Endothelial cell of umbilical vein (primary cell): ENCODE data around the gene GLI3. TPM values are rescaled to one million over a fixed set of nuclear protein-coding genes. Genes with fewer than 3 reads are reported as not detected.

Source experiments
- BruUV-seq: library from RNA; stranded (reverse); fragments of 400-500 nt; replicated peaks from 2 replicates; lab custom pipeline; 2021; lab: Mats Ljungman, UMichigan
- CTCF ChIA-PET: fragments of 300-600, 350-600 bp; sonication (Branson Sonifier 250); formaldehyde crosslinking; loops from one replicate; lab custom pipeline; 2021; ENCODE audit warnings: antibody characterized with exemption, inconsistent platforms; lab: Charles Lee
- POLR2A ChIA-PET: fragments of 300-600, 350-600 bp; sonication (Branson Sonifier 250); formaldehyde crosslinking; loops from one replicate; lab custom pipeline; 2021; ENCODE audit warnings: antibody characterized with exemption, inconsistent platforms; lab: Charles Lee
- DNase-seq: peaks from one replicate; pipeline ENCODE4 v3.0.0-alpha.2; 2011; ENCODE audit warnings: low read depth, low spot score
- FAIRE-seq: peaks from 2 replicates; lab custom pipeline; 2011; peaks lifted over from hg19 to GRCh38; lab: Jason Lieb, UNC
- H2AFZ ChIP-seq: 2 replicates; pipeline ENCODE4 v1.6.0; 2012; ENCODE audit warnings: low read depth, low read length, control low read depth, inconsistent platforms
- H3K27ac ChIP-seq: 2 replicates; pipeline ENCODE4 v1.5.1; 2011; ENCODE audit warnings: low read depth, mild to moderate bottlenecking, control low read depth, low read length, moderate library complexity; ENCODE audit not compliant: insufficient read depth
- H3K27me3 ChIP-seq, 2 experiments: 2 replicates each; pipeline versions ENCODE4 v1.6.0 to v1.6.1; 2011; ENCODE audit warnings: low read length in 2 of 2, mixed read lengths in 1 of 2; ENCODE audit not compliant: control insufficient read depth in 2 of 2, insufficient read depth in 2 of 2
- H3K36me3 ChIP-seq, 2 experiments: 2 replicates in 1 of 2; 3 replicates in 1 of 2; pipeline ENCODE4 v1.5.1; 2011; ENCODE audit warnings: low read length in 2 of 2, mild to moderate bottlenecking in 1 of 2, moderate library complexity in 1 of 2; ENCODE audit not compliant: control insufficient read depth in 2 of 2, insufficient read depth in 2 of 2; ENCODE audit errors: extremely low read depth in 1 of 2
- H3K4me1 ChIP-seq: 3 replicates; pipeline ENCODE4 v1.5.1; 2011; ENCODE audit warnings: mild to moderate bottlenecking, low read length; ENCODE audit not compliant: control insufficient read depth, insufficient read depth; ENCODE audit errors: extremely low read depth
- H3K4me2 ChIP-seq: 2 replicates; pipeline ENCODE4 v1.6.1; 2011; ENCODE audit warnings: low read length, control low read depth, mixed read lengths; ENCODE audit not compliant: insufficient read depth
- H3K4me3 ChIP-seq, 3 experiments: fragments of 200-600 bp in 1 of 3; sonication (generic), shearing (Covaris generic) in 1 of 3; replicated peaks in 1 of 3; 2 replicates each; pipeline ENCODE4 v1.5.1; 2011 to 2016; ENCODE audit warnings: control low read depth in 3 of 3, low read length in 3 of 3, mild to moderate bottlenecking in 2 of 3, inconsistent platforms in 1 of 3, low read depth in 1 of 3, moderate library complexity in 1 of 3; ENCODE audit not compliant: insufficient read depth in 1 of 3
- H3K79me2 ChIP-seq: 2 replicates; pipeline ENCODE4 v1.6.0; 2012; ENCODE audit warnings: low read length, inconsistent platforms; ENCODE audit not compliant: control insufficient read depth, insufficient read depth
- H3K9ac ChIP-seq: replicated peaks from 2 replicates; pipeline ENCODE3; 2011; ENCODE audit warnings: low read length, control low read depth; ENCODE audit not compliant: insufficient read depth; ENCODE audit errors: extremely low read depth
- H3K9me1 ChIP-seq: replicated peaks from 3 replicates; pipeline ENCODE4 v1.6.0; 2011; ENCODE audit warnings: mild to moderate bottlenecking, low read length; ENCODE audit not compliant: control insufficient read depth, insufficient read depth; ENCODE audit errors: extremely low read depth
- H3K9me3 ChIP-seq: replicated peaks from 2 replicates; pipeline ENCODE4 v1.5.1; 2012; ENCODE audit warnings: low read length, inconsistent platforms; ENCODE audit not compliant: control insufficient read depth, insufficient read depth
- H4K20me1 ChIP-seq: replicated peaks from 2 replicates; pipeline ENCODE3; 2011; ENCODE audit warnings: mild to moderate bottlenecking, low read length; ENCODE audit not compliant: control insufficient read depth, insufficient read depth; ENCODE audit errors: extremely low read depth
- EZH2 ChIP-seq: IDR thresholded peaks from 2 replicates; pipeline ENCODE4 v1.6.1; 2012; ENCODE audit warnings: borderline replicate concordance, low read depth, mild to moderate bottlenecking, moderate library complexity, low read length, inconsistent platforms; ENCODE audit not compliant: severe bottlenecking
- FOS ChIP-seq: IDR thresholded peaks from 2 replicates; pipeline ENCODE4 v1.6.1; 2011; ENCODE audit warnings: mild to moderate bottlenecking, low read length, moderate library complexity, borderline replicate concordance; ENCODE audit not compliant: insufficient read depth
- GATA2 ChIP-seq: IDR thresholded peaks from 2 replicates; pipeline ENCODE4 v1.7.0; 2011; ENCODE audit warnings: low read depth, mild to moderate bottlenecking, moderate library complexity, mixed read lengths, low read length; ENCODE audit not compliant: insufficient read length, insufficient read depth
- JUN ChIP-seq: IDR thresholded peaks from 2 replicates; pipeline ENCODE4 v1.6.1; 2011; ENCODE audit warnings: borderline replicate concordance, low read depth; ENCODE audit not compliant: insufficient read length, insufficient read depth
- MYC ChIP-seq: IDR thresholded peaks from one replicate; pipeline ENCODE4 v1.6.1; 2011; ENCODE audit warnings: mild to moderate bottlenecking, low read depth, low read length
- POLR2A ChIP-seq: IDR thresholded peaks from 2 replicates; pipeline ENCODE4 v1.6.1; 2012; ENCODE audit warnings: low read depth, mild to moderate bottlenecking, control low read depth, low read length
- POLR2AphosphoS5 ChIP-seq: IDR thresholded peaks from 2 replicates; pipeline ENCODE4 v1.6.1; 2012; ENCODE audit warnings: low read depth, mild to moderate bottlenecking, control low read depth, low read length, moderate library complexity; ENCODE audit not compliant: insufficient read depth
- dilution Hi-C: fragments of 300-500 bp; cut with MboI; formaldehyde crosslinking; loops from one replicate; pipeline ENCODE4 v1.15.0; 2019; ENCODE audit warnings: low sequenced_read_pairs; ENCODE audit not compliant: extremely low pct_ligation_motif_present
- intact Hi-C: fragments of 100-400 bp; cut with micrococcal nuclease; formaldehyde crosslinking; loops from one replicate; pipeline ENCODE4 v1.10.0; 2022
- polyA plus RNA-seq, 4 experiments: library from polyadenylated mRNA; depleted of rRNA in 3 of 4; stranded (reverse) in 3 of 4; unstranded in 1 of 4; fragments of >200 nt; gene quantifications; 2 replicates each; pipeline versions ENCODE4 v1.2.1 to v1.2.3, GENCODE V29; 2011 to 2012; ENCODE audit warnings: missing spikeins in 1 of 4
- total RNA-seq: library from RNA; stranded (reverse); gene quantifications from 2 replicates; pipeline ENCODE4 v1.2.3, GENCODE V29; 2021
- TF ChIP-seq, protein P1 (sequence below): IDR thresholded peaks from 2 replicates; pipeline ENCODE4 v1.6.1; 2011; ENCODE audit not compliant: insufficient read depth, insufficient read length
- TF ChIP-seq, protein P2 (sequence below), 2 donors: IDR thresholded peaks; 1 replicate in 1 of 2; 2 replicates in 1 of 2; pipeline ENCODE4 v1.5.1; 2011; ENCODE audit warnings: low read length in 2 of 2, mild to moderate bottlenecking in 2 of 2, moderate library complexity in 2 of 2, control low read depth in 1 of 2, inconsistent platforms in 1 of 2, low read depth in 1 of 2; ENCODE audit not compliant: insufficient read depth in 1 of 2; ENCODE audit errors: extremely low read depth in 1 of 2

The GLI3 gene
- total and polyA plus RNA-seq, 2 donors (not counting 3 experiments of a cell fraction or from before 2014, with no cell fraction given): 6.0 to 24.9 TPM

DNA sequence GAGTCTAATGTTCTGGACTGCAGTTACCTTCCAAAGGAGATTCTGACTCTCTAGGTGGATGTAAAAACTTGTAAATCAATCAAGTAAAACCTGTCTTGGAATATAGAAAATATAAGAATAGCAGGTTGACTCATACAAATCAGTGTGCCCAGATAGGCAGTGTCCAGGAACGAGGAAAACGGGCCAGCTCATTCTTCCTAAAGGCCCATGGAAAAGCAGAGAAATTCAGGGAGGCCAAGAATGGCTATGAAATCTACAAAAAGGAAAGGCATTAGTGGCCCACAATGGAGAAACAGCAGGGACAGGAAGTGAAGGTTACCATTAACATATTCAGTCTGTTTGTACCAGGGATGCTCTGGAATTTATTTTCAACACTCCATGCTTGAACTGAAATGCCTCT, 14.9 kb downstream of the GLI3 start:
- H3K4me3 ChIP-seq: no peak overlapping the region
- FAIRE-seq (no peak), DNase-seq (no peak)
- H3K79me2 ChIP-seq: no peaks in the 10 kb centered on the region
- peaks cover 7% of the 10 kb centered on the region for H3K4me1 ChIP-seq
- dilution Hi-C loops: no loop called here
- no peak for TF ChIP-seq POLR2A
- TF ChIP-seq FOS: no peak
- TF ChIP-seq POLR2AphosphoS5: no peak
- TF ChIP-seq GATA2: no peak
- TF ChIP-seq, protein P1, sequence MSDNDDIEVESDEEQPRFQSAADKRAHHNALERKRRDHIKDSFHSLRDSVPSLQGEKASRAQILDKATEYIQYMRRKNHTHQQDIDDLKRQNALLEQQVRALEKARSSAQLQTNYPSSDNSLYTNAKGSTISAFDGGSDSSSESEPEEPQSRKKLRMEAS: no peak
- TF ChIP-seq MYC: no peak
- TF ChIP-seq JUN: no peak
- no peak for TF ChIP-seq EZH2
- TF ChIP-seq, protein P2, sequence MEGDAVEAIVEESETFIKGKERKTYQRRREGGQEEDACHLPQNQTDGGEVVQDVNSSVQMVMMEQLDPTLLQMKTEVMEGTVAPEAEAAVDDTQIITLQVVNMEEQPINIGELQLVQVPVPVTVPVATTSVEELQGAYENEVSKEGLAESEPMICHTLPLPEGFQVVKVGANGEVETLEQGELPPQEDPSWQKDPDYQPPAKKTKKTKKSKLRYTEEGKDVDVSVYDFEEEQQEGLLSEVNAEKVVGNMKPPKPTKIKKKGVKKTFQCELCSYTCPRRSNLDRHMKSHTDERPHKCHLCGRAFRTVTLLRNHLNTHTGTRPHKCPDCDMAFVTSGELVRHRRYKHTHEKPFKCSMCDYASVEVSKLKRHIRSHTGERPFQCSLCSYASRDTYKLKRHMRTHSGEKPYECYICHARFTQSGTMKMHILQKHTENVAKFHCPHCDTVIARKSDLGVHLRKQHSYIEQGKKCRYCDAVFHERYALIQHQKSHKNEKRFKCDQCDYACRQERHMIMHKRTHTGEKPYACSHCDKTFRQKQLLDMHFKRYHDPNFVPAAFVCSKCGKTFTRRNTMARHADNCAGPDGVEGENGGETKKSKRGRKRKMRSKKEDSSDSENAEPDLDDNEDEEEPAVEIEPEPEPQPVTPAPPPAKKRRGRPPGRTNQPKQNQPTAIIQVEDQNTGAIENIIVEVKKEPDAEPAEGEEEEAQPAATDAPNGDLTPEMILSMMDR (IDR thresholded peaks at IDR 0.05; ENCODE audit: extremely low read depth in 1 of 2, insufficient read depth in 1 of 2, low read depth in 1 of 2, low read length in 2 of 2): no peak
- no peaks in the 10 kb centered on the region for H3K27me3 ChIP-seq
- H3K9me3 ChIP-seq: no peaks in the 10 kb centered on the region
- ChIA-PET POLR2A (interaction anchor here (0.6 kb wide), 1 partner anchor 212 kb away, joined by 3 read pairs; no protein-coding TSS in a partner anchor), CTCF (interaction anchor here (1.0 kb wide), 1 partner anchor 11 kb away, joined by 3 read pairs; no protein-coding TSS in a partner anchor)
- no peak overlapping the region for H2AFZ ChIP-seq
- peaks cover 0 to 6% of the 10 kb centered on the region in 2 experiments for H3K36me3 ChIP-seq
- no peak overlapping the region for H3K4me2 ChIP-seq
- H3K27ac ChIP-seq: no peak overlapping the region
- H3K9ac ChIP-seq: no peak overlapping the region
- no peaks in the 10 kb centered on the region for H4K20me1 ChIP-seq
- BruUV-seq: no TSS peak
- intact Hi-C loops: no loop called here
- no peaks in the 10 kb centered on the region for H3K9me1 ChIP-seq
